HG02884 (cell line): ENCODE data around the gene STXBP1.
"Not testable (repeated sequence)": the region's sequence is repeated elsewhere in the genome, so short reads cannot be mapped to it uniquely, and the experiment has no call there.

ENCODE experiments used
- ATAC-seq: cut with Tn5 transposase; IDR thresholded peaks from one replicate; pipeline ENCODE4 v1.9.1; 2021; ENCODE audit warnings: mild to moderate bottlenecking, moderate library complexity; ENCODE audit not compliant: unreplicated experiment

STXBP1 gene

DNA sequence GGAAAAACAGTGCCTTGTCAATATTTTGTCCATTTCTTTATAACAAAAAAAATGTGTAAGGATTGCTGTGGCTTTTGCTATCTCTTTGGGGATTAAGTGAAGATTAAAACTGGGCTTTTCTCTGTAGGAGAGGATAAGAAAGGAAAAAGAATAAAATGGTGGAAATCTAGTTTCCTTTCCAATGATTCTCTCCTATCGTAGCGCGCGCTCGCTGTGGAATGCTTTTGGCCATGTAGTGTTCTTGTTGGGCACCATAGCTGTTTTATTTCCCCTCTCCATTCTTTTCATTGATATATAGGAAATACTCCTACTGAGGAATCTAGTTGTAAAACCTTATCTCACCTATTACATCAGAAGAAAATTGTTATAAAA, 1.5 kb downstream of the STXBP1 start:
- no peak for ATAC-seq

DNA sequence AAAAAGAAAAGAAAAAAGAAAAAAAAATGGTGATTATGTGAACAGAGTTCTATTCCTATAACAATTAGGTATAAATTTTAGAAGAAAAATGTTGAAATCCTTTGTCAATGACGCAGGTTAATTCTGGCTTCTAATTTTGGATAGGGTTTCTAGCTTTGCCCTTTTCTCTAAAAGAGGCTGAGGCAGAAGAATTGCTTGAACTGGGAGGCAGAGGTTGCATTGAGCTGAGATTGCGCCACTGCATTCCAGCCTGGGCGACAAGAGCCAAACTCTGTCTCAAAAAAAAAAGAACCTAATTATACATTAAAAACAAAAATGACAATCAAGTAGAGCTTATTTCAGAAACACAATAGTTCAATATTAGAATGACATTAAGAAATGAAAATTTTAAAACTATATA, 2.9 kb downstream of the STXBP1 start:
- no peak for ATAC-seq

- not testable (repeated sequence) for ATAC-seq
Observed at GRCh38 chr9:127621339-127621970, 9.4 kb downstream of the STXBP1 start.

DNA sequence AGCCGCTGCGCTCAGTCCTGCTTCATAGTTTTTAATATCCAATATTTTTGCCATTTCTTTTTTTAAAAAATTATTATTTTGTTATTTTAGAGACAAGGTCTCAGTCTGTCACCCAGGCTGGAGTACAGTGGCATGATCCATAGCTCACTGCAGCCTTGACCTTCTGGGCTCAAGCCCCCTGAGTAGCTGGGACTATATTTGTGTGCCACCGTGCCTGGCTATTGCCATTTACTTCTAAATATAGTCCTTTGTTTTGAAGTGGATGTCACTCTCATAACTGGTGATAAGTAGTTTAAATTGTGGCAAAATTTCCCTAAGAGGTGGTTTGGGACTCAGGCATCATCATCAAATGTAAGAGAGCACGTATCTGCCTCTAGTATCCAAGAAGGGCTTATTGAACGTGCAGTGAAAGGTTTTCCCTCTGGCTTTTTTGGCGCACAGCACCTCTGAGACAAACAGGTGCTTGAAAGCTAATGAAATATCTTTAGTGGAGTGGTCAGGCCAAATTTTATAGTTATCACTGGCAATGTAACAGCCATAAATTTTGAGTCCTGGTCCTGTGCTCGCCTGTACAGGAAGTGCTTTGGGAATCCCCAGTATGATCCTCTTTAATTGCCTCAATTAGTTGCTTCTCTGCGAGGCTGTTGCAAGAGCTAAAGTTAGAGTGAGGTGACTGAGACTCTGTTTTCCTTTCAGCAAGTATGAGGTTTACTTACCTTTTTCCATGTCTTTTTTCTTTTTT, 14.8 kb downstream of the STXBP1 start:
- no peak for ATAC-seq

DNA sequence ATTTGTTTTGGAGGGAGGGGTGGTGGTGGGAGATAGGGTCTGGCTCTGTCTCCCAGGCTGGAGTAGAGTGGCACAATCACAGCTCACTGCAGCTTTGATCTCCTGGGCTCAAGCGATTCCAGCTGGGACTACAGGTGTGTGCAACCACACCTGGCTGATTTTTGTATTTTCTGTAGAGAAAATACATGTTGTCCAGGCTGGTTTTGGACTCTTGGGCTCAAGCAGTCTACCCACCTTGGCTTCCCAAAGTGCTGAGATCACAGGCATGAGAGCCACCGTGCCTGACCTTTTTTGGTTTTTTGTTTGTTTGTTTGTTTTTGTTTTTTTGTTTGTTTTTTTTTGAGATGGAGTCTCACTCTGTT, 15.4 kb downstream of the STXBP1 start:
- ATAC-seq, result no peak

DNA sequence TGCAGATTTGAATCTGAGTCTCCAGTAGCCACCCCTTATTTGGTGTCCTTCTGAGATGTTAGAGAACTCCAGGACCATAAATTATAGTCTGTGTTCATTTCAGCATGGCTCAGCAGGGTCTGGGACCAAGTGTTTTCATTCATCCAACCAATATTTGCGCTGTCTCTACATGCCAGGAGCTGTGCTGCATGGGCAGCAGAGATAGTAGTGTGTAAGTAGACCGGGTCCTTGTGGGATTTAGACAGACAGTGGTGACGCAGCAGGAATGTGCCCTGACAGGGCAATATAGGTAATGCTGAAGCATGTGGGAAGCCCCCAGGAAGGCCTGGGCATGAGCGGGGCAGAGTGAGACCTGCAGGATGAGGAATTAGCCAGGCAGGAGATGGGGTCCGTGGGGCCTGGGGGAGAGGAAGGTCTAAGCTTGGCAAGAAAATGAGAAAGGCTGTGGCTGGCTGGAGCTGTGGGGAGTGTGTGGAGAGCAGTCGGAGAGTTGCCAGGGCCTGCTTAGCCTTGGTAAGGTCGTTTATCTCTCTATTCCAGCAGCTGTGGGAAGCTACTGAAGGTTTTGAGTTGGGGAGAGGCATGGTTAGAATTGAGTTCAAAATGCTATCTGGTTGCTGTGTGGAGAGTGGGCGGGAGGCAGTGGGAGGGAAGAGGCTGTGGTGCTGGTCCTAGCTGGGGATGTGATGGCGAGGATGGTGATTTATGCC, 16.8 kb downstream of the STXBP1 start:
- ATAC-seq, result no peak

- ATAC-seq, result no peak
Observed at GRCh38 chr9:127629468-127630081, 17.5 kb downstream of the STXBP1 start.

DNA sequence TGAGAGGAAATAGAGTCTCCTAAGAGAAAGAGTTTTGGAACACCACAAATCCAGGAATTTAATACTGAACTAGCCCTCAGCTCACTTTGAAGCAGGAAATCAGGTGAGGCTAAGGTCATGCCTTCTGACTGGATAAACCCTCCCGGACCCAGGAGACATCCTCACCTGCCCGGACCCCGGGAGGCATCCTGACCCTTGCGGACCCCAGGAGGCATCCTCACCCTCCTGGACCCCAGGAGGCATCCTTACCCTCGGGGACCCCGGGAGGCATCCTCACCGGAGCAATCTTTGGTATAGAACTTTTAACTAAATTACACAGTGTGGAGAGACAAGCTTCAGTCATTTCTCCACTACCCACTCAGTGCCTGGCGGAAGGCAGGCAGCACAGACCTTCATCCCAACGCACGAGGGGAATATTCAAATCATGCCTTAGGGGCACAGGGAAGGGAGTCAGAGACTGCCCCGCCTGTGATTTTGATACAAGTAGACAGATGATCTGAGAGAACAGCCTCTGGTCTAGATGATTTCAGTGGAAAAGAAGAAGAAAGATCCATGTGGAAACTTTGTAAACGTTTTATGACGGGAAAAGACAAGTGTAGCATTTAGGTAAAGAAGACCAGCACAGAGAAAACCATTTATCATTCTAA, 21.3 kb downstream of the STXBP1 start:
- ATAC-seq, result no peak

DNA sequence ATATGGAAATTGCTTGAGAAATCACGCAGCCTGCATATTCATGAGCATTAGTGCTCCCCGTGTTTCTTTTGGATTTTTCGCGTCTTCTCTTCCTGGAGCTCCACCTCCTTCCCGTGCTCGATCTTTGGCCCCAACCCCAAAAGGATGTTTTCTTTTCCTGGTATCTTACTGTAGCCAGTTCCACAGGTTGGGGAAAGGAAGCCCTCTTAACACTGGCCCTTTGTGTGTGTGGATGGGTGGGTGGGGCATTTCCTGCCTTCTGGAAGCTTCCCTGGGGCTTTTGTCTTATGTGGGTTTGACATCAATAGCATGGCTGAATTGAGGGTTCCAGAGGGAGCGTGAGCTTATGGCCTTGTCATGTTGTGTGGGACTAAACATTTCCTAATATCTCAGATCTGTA, 21.9 kb downstream of the STXBP1 start:
- no peak for ATAC-seq

- ATAC-seq, result no peak
Observed at GRCh38 chr9:127634698-127635097, 22.6 kb downstream of the STXBP1 start.

- no peak for ATAC-seq
Observed at GRCh38 chr9:127635201-127635735, 23.2 kb downstream of the STXBP1 start.

DNA sequence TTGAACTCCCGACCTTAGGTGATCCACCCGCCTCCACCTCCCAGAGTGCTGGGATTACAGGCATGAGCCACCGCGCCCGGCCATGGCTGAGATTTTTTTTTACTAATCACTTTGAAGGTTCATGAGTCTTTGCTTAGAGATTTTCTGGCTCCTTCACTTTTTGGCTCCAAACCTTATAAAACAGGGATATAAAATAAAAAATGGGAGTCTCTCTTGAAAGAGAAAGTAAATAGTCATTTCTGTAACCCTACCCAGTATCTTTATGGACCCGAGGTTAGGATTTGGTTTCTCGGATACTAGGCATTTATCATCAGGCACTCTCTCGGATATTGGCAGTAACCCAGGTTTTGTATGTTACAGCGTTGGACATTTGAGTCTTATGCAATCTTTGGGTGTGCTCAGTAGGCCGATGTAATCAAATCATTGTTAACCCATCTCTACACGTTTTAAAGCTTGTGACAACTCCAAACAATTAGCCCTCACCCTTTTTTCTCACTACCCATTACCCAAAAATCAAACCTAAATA, 25.3 kb downstream of the STXBP1 start:
- no peak for ATAC-seq

DNA sequence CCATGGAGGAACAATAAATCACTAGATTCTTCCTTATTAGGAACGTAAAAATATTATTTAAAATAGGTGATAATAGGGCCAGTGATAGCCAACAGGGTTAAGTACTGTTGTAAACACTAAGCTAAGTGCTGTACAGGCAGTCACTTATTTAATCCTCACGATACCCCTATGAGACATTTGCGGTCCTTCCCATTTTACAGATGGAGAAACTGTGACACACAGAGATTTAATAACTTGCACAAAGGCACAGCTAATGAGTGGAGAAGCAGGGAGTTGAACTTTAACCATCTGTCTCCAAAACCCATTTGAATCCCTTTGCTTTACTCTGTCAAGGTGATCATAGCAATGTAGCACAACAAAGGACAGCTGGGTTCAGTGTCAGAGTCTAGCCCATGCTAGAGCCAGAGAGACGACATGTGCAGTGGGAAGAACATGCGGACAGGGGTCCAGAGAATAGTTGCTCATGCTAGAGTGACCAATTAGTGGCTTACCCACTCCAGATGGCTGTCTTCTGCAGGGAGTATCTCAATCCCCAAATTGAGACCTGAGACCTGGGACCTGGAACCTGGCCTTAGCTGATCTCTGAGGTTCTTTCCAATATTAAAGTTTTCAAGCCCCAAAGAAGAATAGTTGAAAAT, 28.9 kb downstream of the STXBP1 start:
- ATAC-seq, result no peak

DNA sequence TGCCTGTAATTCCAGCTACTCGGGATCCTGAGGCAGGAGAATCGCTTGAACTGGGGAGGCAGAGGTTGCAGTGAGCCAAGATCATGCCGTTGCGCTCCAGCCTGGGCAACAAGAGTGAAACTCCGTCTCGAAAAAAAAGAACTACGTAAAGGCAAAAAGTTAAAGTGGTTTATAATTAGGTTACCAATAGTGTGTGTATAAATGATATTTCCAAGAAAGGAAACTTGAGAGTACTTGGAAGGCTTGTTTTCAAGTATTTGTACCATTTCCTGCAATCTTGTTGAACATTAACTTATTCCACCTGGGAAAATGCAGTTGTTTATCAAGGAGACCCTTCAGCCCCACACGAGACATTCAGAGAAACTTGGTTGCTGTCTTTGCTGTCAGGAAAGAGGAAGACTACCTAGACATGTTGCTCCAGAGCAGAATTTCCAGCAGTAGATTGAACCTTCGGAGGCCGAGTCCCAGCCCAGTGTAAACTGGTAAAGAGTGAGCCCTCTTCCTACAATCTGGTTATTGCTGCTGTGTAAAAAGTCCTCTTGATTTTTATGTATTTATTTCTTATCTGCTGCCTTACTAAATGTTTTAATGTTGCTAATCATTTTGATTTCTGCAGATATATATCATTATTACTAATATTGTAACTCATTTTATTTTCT, 30.1 kb downstream of the STXBP1 start:
- ATAC-seq, result no peak

DNA sequence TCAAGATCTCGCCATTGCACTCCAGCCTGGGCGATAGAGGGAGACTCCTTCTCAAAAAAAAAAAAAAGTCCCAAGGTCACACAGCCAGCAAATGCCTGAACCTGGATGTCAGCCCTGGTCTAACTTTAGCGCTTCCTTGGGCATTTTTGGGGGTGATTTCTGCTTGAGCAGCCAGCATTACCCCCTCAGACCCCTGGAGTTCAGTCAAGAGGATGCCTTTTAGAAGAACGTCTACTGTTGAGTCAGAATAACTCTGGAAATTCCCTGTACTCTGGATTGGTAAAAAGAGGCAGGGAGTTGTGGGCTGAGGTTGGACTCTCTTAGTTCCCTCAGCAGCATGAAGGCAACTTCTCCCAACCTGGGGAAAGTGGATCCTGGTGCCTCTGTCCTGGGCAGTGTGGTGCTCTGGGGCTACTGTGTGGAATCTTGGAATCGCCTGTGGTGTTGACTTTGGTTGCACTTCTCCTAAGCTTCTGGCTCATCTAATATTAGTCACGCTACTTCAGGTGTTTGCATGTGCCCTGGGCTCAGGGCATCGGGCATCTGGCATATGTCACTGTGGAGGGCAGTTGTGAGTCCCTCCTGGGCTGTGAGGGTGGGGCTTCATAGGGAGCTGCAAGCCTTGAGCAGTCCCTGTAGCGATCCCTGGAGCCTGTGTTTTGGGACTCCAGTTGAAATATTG, 32.2 kb downstream of the STXBP1 start:
- ATAC-seq, result no peak

GRCh38 chr9:127644943-127645342, 32.9 kb downstream of the STXBP1 start:
- ATAC-seq, result no peak

- no peak for ATAC-seq
Observed at GRCh38 chr9:127647451-127647850, 35.4 kb downstream of the STXBP1 start.

DNA sequence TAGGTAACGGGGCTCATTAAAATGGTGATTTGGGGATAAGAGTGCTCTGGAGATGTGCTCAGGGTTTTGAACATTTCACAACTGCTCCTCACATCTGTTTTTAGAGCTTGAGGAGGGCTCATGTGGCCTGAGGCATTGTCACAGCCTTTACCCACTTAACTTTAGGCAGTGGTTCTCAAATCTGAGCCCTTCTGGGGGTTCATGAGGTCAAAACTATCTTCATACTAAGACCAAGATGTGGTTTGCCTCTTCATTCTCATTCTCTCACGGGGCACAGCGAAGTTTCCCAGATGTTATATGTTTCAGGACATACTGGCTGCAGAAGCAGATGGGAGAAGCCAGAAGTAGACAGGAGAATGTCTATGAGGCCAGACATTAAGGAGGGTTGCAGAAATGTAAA, 38.4 kb downstream of the STXBP1 start:
- no peak for ATAC-seq
